Breast epithelium (tissue), 4 donors: Measurements from ENCODE around the gene GRIP1. TPM values are rescaled to one million over a fixed set of nuclear protein-coding genes. Genes with fewer than 3 reads are reported as not detected.

ENCODE experiments used
- DNase-seq, 2 donors: peaks; one replicate each; pipeline ENCODE4 v3.0.0-alpha.2; 2019; ENCODE audit warnings: low spot score in 2 of 2
- H3K27ac ChIP-seq, 2 donors: fragments of 200-600 bp; sonication (generic) in 1 of 2; one replicate each; pipeline ENCODE4 v1.5.1; 2016 to 2019; ENCODE audit warnings: mild to moderate bottlenecking in 1 of 2
- H3K27me3 ChIP-seq, 2 donors: fragments of 200-600 bp; sonication (generic) in 1 of 2; one replicate each; pipeline versions ENCODE4 v1.5.1 to v1.6.0; 2017 to 2019; ENCODE audit warnings: control low read depth in 1 of 2, mild to moderate bottlenecking in 1 of 2
- H3K36me3 ChIP-seq: fragments of 200-600 bp; one replicate; pipeline ENCODE4 v1.5.1; 2019
- H3K4me1 ChIP-seq, 2 donors: fragments of 200-600 bp; sonication (generic); one replicate each; pipeline ENCODE4 v1.5.1; 2016 to 2019; ENCODE audit warnings: control low read depth in 1 of 2
- H3K4me3 ChIP-seq, 3 donors: fragments of 200-600 bp; sonication (generic); 1 replicate in 2 of 3; 2 replicates in 1 of 3; pipeline ENCODE4 v1.5.1; 2016 to 2019; ENCODE audit warnings: mild to moderate bottlenecking in 3 of 3, moderate library complexity in 2 of 3
- H3K9me3 ChIP-seq, 2 donors: fragments of 200-600 bp; sonication (generic) in 1 of 2; one replicate each; pipeline ENCODE4 v1.5.1; 2016 to 2019; ENCODE audit warnings: control low read depth in 1 of 2
- CTCF ChIP-seq, 3 donors: fragments of 450-650 bp; IDR thresholded peaks; one replicate each; pipeline ENCODE4 v1.5.1; 2016 to 2017; ENCODE audit warnings: antibody characterized with exemption in 3 of 3, mild to moderate bottlenecking in 3 of 3, moderate library complexity in 3 of 3
- POLR2A ChIP-seq: fragments of 450-650 bp; IDR thresholded peaks from one replicate; pipeline ENCODE4 v1.6.1; 2016; ENCODE audit warnings: antibody characterized with exemption, mild to moderate bottlenecking, moderate library complexity
- POLR2AphosphoS5 ChIP-seq, 3 donors: sonication (generic); formaldehyde crosslinking; IDR thresholded peaks; one replicate each; pipeline ENCODE4 v1.6.1; 2017; ENCODE audit warnings: antibody characterized with exemption in 3 of 3
- intact Hi-C: fragments of 100-400 bp; cut with DNase I; formaldehyde crosslinking; loops from one replicate; pipeline ENCODE4 v1.15.1; 2023; ENCODE audit warnings: low total_unique reads
- total RNA-seq, 3 donors: library from RNA; depleted of rRNA; stranded (reverse); fragments of >200 nt; gene quantifications; one replicate each; pipeline ENCODE4 v1.1.0, GENCODE V29; 2016

GRIP1 gene
- total RNA-seq, 3 donors from 2014 or later, result 0.48 to 6.3 (median 2.9) TPM

GRCh38 chr12:66683822-66684221 lies 4.9 kb upstream of the GRIP1 start:
- H3K4me1 ChIP-seq, result no peaks in the 10 kb centered on the region
- no peak overlapping the region for H3K27ac ChIP-seq
- intact Hi-C loops, result no loop called here
- TF ChIP-seq POLR2AphosphoS5 (IDR thresholded peaks at IDR 0.05) (no peak), POLR2A (no peak), CTCF (IDR thresholded peaks at IDR 0.05) (no peak)
- no peak overlapping the region for H3K4me3 ChIP-seq
- DNase-seq, result no peak
- H3K36me3 ChIP-seq, result no peaks in the 10 kb centered on the region
- no peaks in the 10 kb centered on the region for H3K9me3 ChIP-seq
- H3K27me3 ChIP-seq, result no peaks in the 10 kb centered on the region

GRCh38 chr12:66683073-66683472 lies 4.2 kb upstream of the GRIP1 start:
- intact Hi-C loops, result no loop called here
- Histone ChIP-seq H3K9me3 (no peaks in the 10 kb centered on the region), H3K36me3 (no peaks in the 10 kb centered on the region), H3K4me1 (no peaks in the 10 kb centered on the region), H3K27ac (no peak overlapping the region), H3K4me3 (no peak overlapping the region), H3K27me3 (no peaks in the 10 kb centered on the region)
- no peak for TF ChIP-seq POLR2AphosphoS5 (IDR thresholded peaks at IDR 0.05)
- TF ChIP-seq CTCF (IDR thresholded peaks at IDR 0.05), result no peak
- TF ChIP-seq POLR2A, result no peak
- DNase-seq, result no peak

- Histone ChIP-seq H3K9me3 (no peaks in the 10 kb centered on the region), H3K4me1 (no peaks in the 10 kb centered on the region), H3K4me3 (no peak overlapping the region), H3K27ac (no peak overlapping the region), H3K36me3 (no peaks in the 10 kb centered on the region), H3K27me3 (no peaks in the 10 kb centered on the region)
- TF ChIP-seq POLR2A (no peak), POLR2AphosphoS5 (IDR thresholded peaks at IDR 0.05) (no peak), CTCF (IDR thresholded peaks at IDR 0.05) (no peak)
- intact Hi-C loops, result no loop called here
- no peak for DNase-seq
Observed at GRCh38 chr12:66679461-66680084, 697 bp upstream of the GRIP1 start.

GRCh38 chr12:66676241-66676640 lies 2.6 kb downstream of the GRIP1 start:
- no peaks in the 10 kb centered on the region for H3K9me3 ChIP-seq
- intact Hi-C loops, result no loop called here
- H3K27me3 ChIP-seq, result no peaks in the 10 kb centered on the region
- H3K4me3 ChIP-seq, result no peak overlapping the region
- TF ChIP-seq POLR2A (no peak), CTCF (IDR thresholded peaks at IDR 0.05) (no peak), POLR2AphosphoS5 (IDR thresholded peaks at IDR 0.05) (no peak)
- no peak overlapping the region for H3K27ac ChIP-seq
- no peaks in the 10 kb centered on the region for H3K36me3 ChIP-seq
- DNase-seq, result no peak
- H3K4me1 ChIP-seq, result no peaks in the 10 kb centered on the region

GRCh38 chr12:66674495-66675122 lies 4.3 kb downstream of the GRIP1 start:
- intact Hi-C loops, result no loop called here
- H3K4me3 ChIP-seq, result no peak overlapping the region
- H3K27ac ChIP-seq, result no peak overlapping the region

More at GRCh38 chr12:66674495-66675122, 4.3 kb downstream of the GRIP1 start:
- H3K9me3 ChIP-seq, result no peaks in the 10 kb centered on the region
- no peak for TF ChIP-seq POLR2AphosphoS5 (IDR thresholded peaks at IDR 0.05)
- no peak for TF ChIP-seq CTCF (IDR thresholded peaks at IDR 0.05)
- no peak for TF ChIP-seq POLR2A
- no peaks in the 10 kb centered on the region for H3K36me3 ChIP-seq
- H3K27me3 ChIP-seq, result no peaks in the 10 kb centered on the region
- no peak for DNase-seq
- H3K4me1 ChIP-seq, result no peaks in the 10 kb centered on the region
